ENCODE results near the gene PHAX. TPM values are rescaled to one million over a fixed set of nuclear protein-coding genes. Genes with fewer than 3 reads are reported as not detected.
"Not testable (repeated sequence)": the region's sequence is repeated elsewhere in the genome, so short reads cannot be mapped to it uniquely, and the experiment has no call there.

Gene PHAX
- total RNA-seq (2014; rRNA removed; shearing (Covaris generic)) = 46.7 and 63.2 TPM in 2 replicates
- polyA plus RNA-seq (2015; cell fraction: cytosol; rRNA removed) = 24.2 and 40.8 TPM in 2 replicates
- polyA plus RNA-seq (2015; cell fraction: nucleus; rRNA removed) = 3.7 and 19.2 TPM in 2 replicates

GRCh38 chr5:126600631-126601511, at the start of gene PHAX:
PHAX (plus strand) TSS chr5:126600947; CDS start chr5:126600963, 16 bp downstream.
- in situ Hi-C loops (cut with HindIII; ENCODE audit: low pct_unique_long_range_greater_than_20kb, low sequenced_read_pairs) = no loop called here
- DNase-seq (ENCODE audit: low read depth, low spot score) = peak; percentile 83

- DNase-seq (ENCODE audit: low read depth, low spot score) = no peak
Observed at GRCh38 chr5:126552614-126553013, 48.1 kb upstream of the PHAX start.

GRCh38 chr5:126555101-126555500, 45.6 kb upstream of the PHAX start:
- DNase-seq (ENCODE audit: low read depth, low spot score); in situ Hi-C loops (cut with HindIII; ENCODE audit: low pct_unique_long_range_greater_than_20kb, low sequenced_read_pairs): not testable (repeated sequence)

More at GRCh38 chr5:126552614-126553013, 48.1 kb upstream of the PHAX start:
- in situ Hi-C loops (cut with HindIII; ENCODE audit: low pct_unique_long_range_greater_than_20kb, low sequenced_read_pairs) = no loop called here

GRCh38 chr5:126561908-126562307, 38.8 kb upstream of the PHAX start:
- DNase-seq (ENCODE audit: low read depth, low spot score) = peak; percentile 24
- in situ Hi-C loops (cut with HindIII; ENCODE audit: low pct_unique_long_range_greater_than_20kb, low sequenced_read_pairs) = no loop called here

GRCh38 chr5:126562823-126563222, 37.9 kb upstream of the PHAX start:
- in situ Hi-C loops (cut with HindIII; ENCODE audit: low pct_unique_long_range_greater_than_20kb, low sequenced_read_pairs) = no loop called here
- DNase-seq (ENCODE audit: low read depth, low spot score) = no peak

GRCh38 chr5:126568206-126568755, 32.5 kb upstream of the PHAX start:
- no peak for DNase-seq (ENCODE audit: low read depth, low spot score)
- in situ Hi-C loops (cut with HindIII; ENCODE audit: low pct_unique_long_range_greater_than_20kb, low sequenced_read_pairs) = no loop called here

- peak; percentile 87 for DNase-seq (ENCODE audit: low read depth, low spot score)
- in situ Hi-C loops (cut with HindIII; ENCODE audit: low pct_unique_long_range_greater_than_20kb, low sequenced_read_pairs) = no loop called here
Observed at GRCh38 chr5:126575644-126576043, 25.1 kb upstream of the PHAX start.

GRCh38 chr5:126576974-126577373, 23.8 kb upstream of the PHAX start:
- no peak for DNase-seq (ENCODE audit: low read depth, low spot score)
- in situ Hi-C loops (cut with HindIII; ENCODE audit: low pct_unique_long_range_greater_than_20kb, low sequenced_read_pairs) = no loop called here

- DNase-seq (ENCODE audit: low read depth, low spot score) = no peak
- in situ Hi-C loops (cut with HindIII; ENCODE audit: low pct_unique_long_range_greater_than_20kb, low sequenced_read_pairs) = no loop called here
Observed at GRCh38 chr5:126577415-126577814, 23.3 kb upstream of the PHAX start.

GRCh38 chr5:126579716-126580115, 21.0 kb upstream of the PHAX start:
- DNase-seq (ENCODE audit: low read depth, low spot score) = no peak

GRCh38 chr5:126583761-126584160, 17.0 kb upstream of the PHAX start:
- DNase-seq (ENCODE audit: low read depth, low spot score) = no peak
- in situ Hi-C loops (cut with HindIII; ENCODE audit: low pct_unique_long_range_greater_than_20kb, low sequenced_read_pairs) = no loop called here

More at GRCh38 chr5:126579716-126580115, 21.0 kb upstream of the PHAX start:
- in situ Hi-C loops (cut with HindIII; ENCODE audit: low pct_unique_long_range_greater_than_20kb, low sequenced_read_pairs) = no loop called here

GRCh38 chr5:126587551-126588390, 13.0 kb upstream of the PHAX start:
- in situ Hi-C loops (cut with HindIII; ENCODE audit: low pct_unique_long_range_greater_than_20kb, low sequenced_read_pairs) = no loop called here
- DNase-seq (ENCODE audit: low read depth, low spot score) = no peak

GRCh38 chr5:126589536-126590297, 11.0 kb upstream of the PHAX start:
- in situ Hi-C loops (cut with HindIII; ENCODE audit: low pct_unique_long_range_greater_than_20kb, low sequenced_read_pairs) = no loop called here
- no peak for DNase-seq (ENCODE audit: low read depth, low spot score)

- DNase-seq (ENCODE audit: low read depth, low spot score) = no peak
- in situ Hi-C loops (cut with HindIII; ENCODE audit: low pct_unique_long_range_greater_than_20kb, low sequenced_read_pairs) = no loop called here
Observed at GRCh38 chr5:126591549-126591948, 9.2 kb upstream of the PHAX start.

GRCh38 chr5:126594748-126595485, 5.8 kb upstream of the PHAX start, which contains the start of gene ALDH7A1:
ALDH7A1 (minus strand) TSS chr5:126595219; CDS start chr5:126595198, 21 bp downstream.
- in situ Hi-C loops (cut with HindIII; ENCODE audit: low pct_unique_long_range_greater_than_20kb, low sequenced_read_pairs) = no loop called here

GRCh38 chr5:126595486-126596083, 5.2 kb upstream of the PHAX start:
- no peak for DNase-seq (ENCODE audit: low read depth, low spot score)
- in situ Hi-C loops (cut with HindIII; ENCODE audit: low pct_unique_long_range_greater_than_20kb, low sequenced_read_pairs) = no loop called here

More at GRCh38 chr5:126594748-126595485, 5.8 kb upstream of the PHAX start, which contains the start of gene ALDH7A1:
- peak; percentile 96 for DNase-seq (ENCODE audit: low read depth, low spot score)

All from SK-MEL-5 (cell line).